Stimulated activated CD4-positive, alpha-beta T cell treated with anti-CD3 and anti-CD28 coated beads, Interleukin-15, amount 100 ng/mL, for 1 hour (primary cell): ENCODE data around the gene RABGAP1.

Experiments used
- DNase-seq, 2 donors: peaks; one replicate each; pipeline ENCODE4 v3.0.0-alpha.2; 2020; ENCODE audit warnings: low read depth in 1 of 2, low spot score in 1 of 2

RABGAP1 gene

GRCh38 chr9:123081824-123082223, 141.0 kb downstream of the RABGAP1 start:
- no peak for DNase-seq

GRCh38 chr9:123083680-123084079, 142.9 kb downstream of the RABGAP1 start:
- no peak for DNase-seq

- DNase-seq = no peak
Measured at GRCh38 chr9:123084256-123084655, 143.4 kb downstream of the RABGAP1 start.

GRCh38 chr9:123085916-123086315, 145.1 kb downstream of the RABGAP1 start:
- no peak for DNase-seq

- DNase-seq = no peak
Measured at GRCh38 chr9:123087359-123087888, 146.6 kb downstream of the RABGAP1 start.

GRCh38 chr9:123089040-123089439, 148.2 kb downstream of the RABGAP1 start:
- DNase-seq = no peak

- no peak for DNase-seq
Measured at GRCh38 chr9:123089790-123090189, 149.0 kb downstream of the RABGAP1 start.

GRCh38 chr9:123090198-123090896, 149.5 kb downstream of the RABGAP1 start:
- no peak for DNase-seq

- DNase-seq = no peak
Measured at GRCh38 chr9:123090956-123091355, 150.1 kb downstream of the RABGAP1 start.

GRCh38 chr9:123091459-123091858, 150.6 kb downstream of the RABGAP1 start:
- no peak for DNase-seq

GRCh38 chr9:123093141-123093540, 152.3 kb downstream of the RABGAP1 start:
- no peak for DNase-seq

- no peak for DNase-seq
Measured at GRCh38 chr9:123096987-123097386, 156.2 kb downstream of the RABGAP1 start.

- no peak for DNase-seq
Measured at GRCh38 chr9:123097430-123098095, 156.7 kb downstream of the RABGAP1 start.

GRCh38 chr9:123098096-123098459, 157.3 kb downstream of the RABGAP1 start:
- DNase-seq = no peak

GRCh38 chr9:123099042-123099441, 158.2 kb downstream of the RABGAP1 start:
- no peak for DNase-seq

GRCh38 chr9:123099548-123099947, 158.7 kb downstream of the RABGAP1 start:
- DNase-seq = no peak

- DNase-seq = no peak
Measured at GRCh38 chr9:123102375-123103113, 161.7 kb downstream of the RABGAP1 start.

GRCh38 chr9:123104807-123105206, 164.0 kb downstream of the RABGAP1 start:
- no peak for DNase-seq

GRCh38 chr9:123105490-123105889, 164.7 kb downstream of the RABGAP1 start:
- DNase-seq = no peak

- no peak for DNase-seq
Measured at GRCh38 chr9:123107639-123108285, 166.9 kb downstream of the RABGAP1 start.

- no peak for DNase-seq
Measured at GRCh38 chr9:123108976-123109375, 168.2 kb downstream of the RABGAP1 start.
